Measurements from ENCODE around the gene LAMP5.

LAMP5 gene

DNA sequence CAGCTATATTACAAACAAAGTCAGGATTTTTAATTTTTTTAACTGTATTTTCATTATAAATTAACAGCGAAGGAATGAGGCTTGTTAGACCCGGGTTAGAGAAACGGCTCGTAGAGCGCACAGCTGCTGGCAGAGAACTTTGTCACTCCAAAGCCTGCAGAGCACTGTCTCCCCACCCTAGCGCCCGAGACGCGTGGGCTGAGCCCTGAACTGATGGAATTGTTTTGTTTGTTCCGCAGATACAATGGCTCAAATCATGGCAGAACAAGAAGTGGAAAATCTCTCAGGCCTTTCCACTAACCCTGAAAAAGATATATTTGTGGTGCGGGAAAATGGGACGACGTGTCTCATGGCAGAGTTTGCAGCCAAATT, 810 bp downstream of the LAMP5 start:
- no peak for TF ChIP-seq CTCF (IDR thresholded peaks at IDR 0.05; ENCODE audit: low read depth, low read length, missing control alignments)
- H3K4me3 ChIP-seq (ENCODE audit: low read depth, low read length), result peak overlapping the region; percentile 74
- DNase-seq (ENCODE audit: low read depth), result no peak

- TF ChIP-seq CTCF (IDR thresholded peaks at IDR 0.05; ENCODE audit: low read depth, low read length, missing control alignments), result no peak
- H3K4me3 ChIP-seq (ENCODE audit: low read depth, low read length), result peak overlapping the region; percentile 74
These were observed 1.4 kb downstream of the LAMP5 start for GRCh38 chr20:9515741-9516233.

GRCh38 chr20:9516234-9516871, 2.0 kb downstream of the LAMP5 start:
- TF ChIP-seq CTCF (IDR thresholded peaks at IDR 0.05; ENCODE audit: low read depth, low read length, missing control alignments), result peak; percentile 20
- no peak for DNase-seq (ENCODE audit: low read depth)
- H3K4me3 ChIP-seq (ENCODE audit: low read depth, low read length), result peak overlapping the region; percentile 74

More at GRCh38 chr20:9515741-9516233, 1.4 kb downstream of the LAMP5 start:
- DNase-seq (ENCODE audit: low read depth), result no peak

- H3K4me3 ChIP-seq (ENCODE audit: low read depth, low read length), result peak overlapping the region; percentile 74
- TF ChIP-seq CTCF (IDR thresholded peaks at IDR 0.05; ENCODE audit: low read depth, low read length, missing control alignments), result peak; percentile 34
- no peak for DNase-seq (ENCODE audit: low read depth)
These were observed 3.1 kb downstream of the LAMP5 start for GRCh38 chr20:9517297-9518162.

DNA sequence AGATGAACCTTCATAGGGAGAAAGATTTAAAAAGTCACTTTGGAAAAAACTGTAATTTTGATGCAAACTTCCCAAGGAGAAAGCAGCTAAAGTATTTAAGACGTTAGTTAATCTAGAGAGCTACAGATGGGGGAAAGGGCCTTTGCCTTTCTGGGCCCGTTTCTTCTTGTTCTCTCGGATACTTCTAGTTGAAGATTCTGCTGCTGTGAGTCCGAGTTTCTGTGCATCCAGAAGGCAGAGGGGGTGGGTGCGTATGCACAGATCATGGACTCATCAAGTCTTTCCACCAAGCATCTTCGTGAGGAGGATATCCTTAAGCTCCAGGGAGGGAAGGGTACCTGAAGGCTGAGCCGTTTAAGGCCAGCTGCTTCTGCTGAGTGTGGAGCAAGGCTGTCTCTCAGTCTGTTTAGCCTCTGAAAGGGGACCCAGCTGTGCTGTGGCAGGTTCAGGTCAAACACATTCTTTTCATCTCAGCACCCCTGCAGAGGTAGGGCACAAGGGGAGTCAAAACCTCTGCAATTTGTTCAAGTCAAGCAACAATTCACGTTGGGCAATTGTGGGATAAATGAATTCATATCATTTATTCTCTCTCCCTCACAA, 4.3 kb downstream of the LAMP5 start:
- no peak for TF ChIP-seq CTCF (IDR thresholded peaks at IDR 0.05; ENCODE audit: low read depth, low read length, missing control alignments)
- DNase-seq (ENCODE audit: low read depth), result no peak
- peak overlapping the region; percentile 74 for H3K4me3 ChIP-seq (ENCODE audit: low read depth, low read length)

- H3K4me3 ChIP-seq (ENCODE audit: low read depth, low read length), result no peak overlapping the region
- no peak for TF ChIP-seq CTCF (IDR thresholded peaks at IDR 0.05; ENCODE audit: low read depth, low read length, missing control alignments)
- no peak for DNase-seq (ENCODE audit: low read depth)
These were observed 5.7 kb downstream of the LAMP5 start for GRCh38 chr20:9520086-9520485.

All from GM12864 (cell line).